ENCODE measurements around the gene CASP2.

DNA sequence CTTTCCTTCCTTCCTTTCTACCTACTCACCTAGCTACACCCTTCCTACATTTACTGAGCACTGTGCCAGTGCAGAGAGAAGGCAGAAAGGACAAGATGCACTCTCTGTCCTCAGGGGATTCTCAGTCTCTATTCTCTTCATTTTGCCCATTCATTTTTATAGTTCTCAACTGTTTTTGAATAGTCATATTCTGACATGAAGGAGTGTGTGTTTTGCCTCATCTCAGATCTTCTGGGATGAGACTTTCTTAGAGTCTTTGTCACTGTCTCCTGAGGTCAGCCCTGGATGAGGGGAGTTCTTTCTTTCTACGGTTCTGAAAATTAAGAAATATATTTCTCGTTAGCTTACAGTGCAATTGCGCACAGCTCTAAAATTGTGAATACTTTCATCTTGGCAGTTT, 49.1 kb downstream of the CASP2 start:
- TF ChIP-seq ZNF274 (IDR thresholded peaks at IDR 0.05; ENCODE audit: low read depth, low read length) (no peak), CEBPB (IDR thresholded peaks at IDR 0.05; ENCODE audit: low read depth) (no peak), POLR2AphosphoS5 (IDR thresholded peaks at IDR 0.05; ENCODE audit: low read depth, low read length) (no peak), EGR1 (IDR thresholded peaks at IDR 0.05; ENCODE audit: low read depth) (no peak), EZH2 (IDR thresholded peaks at IDR 0.05) (no peak), EZH2phosphoT487 (IDR thresholded peaks at IDR 0.05; ENCODE audit: borderline replicate concordance) (no peak), SP1 (IDR thresholded peaks at IDR 0.05; ENCODE audit: low read depth) (no peak), POLR2A (IDR thresholded peaks at IDR 0.05; ENCODE audit: borderline replicate concordance, extremely low read depth, insufficient read depth, insufficient read length) (no peak)
- TF ChIP-seq, protein P1, sequence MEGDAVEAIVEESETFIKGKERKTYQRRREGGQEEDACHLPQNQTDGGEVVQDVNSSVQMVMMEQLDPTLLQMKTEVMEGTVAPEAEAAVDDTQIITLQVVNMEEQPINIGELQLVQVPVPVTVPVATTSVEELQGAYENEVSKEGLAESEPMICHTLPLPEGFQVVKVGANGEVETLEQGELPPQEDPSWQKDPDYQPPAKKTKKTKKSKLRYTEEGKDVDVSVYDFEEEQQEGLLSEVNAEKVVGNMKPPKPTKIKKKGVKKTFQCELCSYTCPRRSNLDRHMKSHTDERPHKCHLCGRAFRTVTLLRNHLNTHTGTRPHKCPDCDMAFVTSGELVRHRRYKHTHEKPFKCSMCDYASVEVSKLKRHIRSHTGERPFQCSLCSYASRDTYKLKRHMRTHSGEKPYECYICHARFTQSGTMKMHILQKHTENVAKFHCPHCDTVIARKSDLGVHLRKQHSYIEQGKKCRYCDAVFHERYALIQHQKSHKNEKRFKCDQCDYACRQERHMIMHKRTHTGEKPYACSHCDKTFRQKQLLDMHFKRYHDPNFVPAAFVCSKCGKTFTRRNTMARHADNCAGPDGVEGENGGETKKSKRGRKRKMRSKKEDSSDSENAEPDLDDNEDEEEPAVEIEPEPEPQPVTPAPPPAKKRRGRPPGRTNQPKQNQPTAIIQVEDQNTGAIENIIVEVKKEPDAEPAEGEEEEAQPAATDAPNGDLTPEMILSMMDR (IDR thresholded peaks at IDR 0.05 in 2 of 3, conservative IDR thresholded peaks at IDR 0.05 in 1 of 3; ENCODE audit: borderline replicate concordance in 1 of 3, insufficient read depth in 1 of 3, low read depth in 2 of 3, low read length in 2 of 3), result no peak

Data from HCT116 (cell line).